Fibroblast of the aortic adventitia (primary cell): Measurements from ENCODE around the gene PDGFA. TPM values are rescaled to one million over a fixed set of nuclear protein-coding genes. Genes with fewer than 3 reads are reported as not detected.

Source experiments
- DNase-seq: peaks from one replicate; pipeline ENCODE4 v3.0.0-alpha.2; 2010; ENCODE audit warnings: low read depth
- H3K4me3 ChIP-seq: 2 replicates; pipeline ENCODE4 v1.5.1; 2011; ENCODE audit warnings: low read depth, mild to moderate bottlenecking, control low read depth, low read length, moderate library complexity
- total RNA-seq: library from RNA; depleted of rRNA; stranded (reverse); fragments of >200 nt; gene quantifications from 2 replicates; pipeline ENCODE4 v1.2.3, GENCODE V29; 2012; ENCODE audit warnings: low replicate concordance
- TF ChIP-seq, protein P1 (sequence below): IDR thresholded peaks from 2 replicates; pipeline ENCODE4 v1.5.1; 2011; ENCODE audit warnings: mild to moderate bottlenecking, low read length, control low read depth, inconsistent platforms; ENCODE audit not compliant: insufficient read depth

Gene PDGFA
- total RNA-seq, 1 donor, result 4.1 TPM

DNA sequence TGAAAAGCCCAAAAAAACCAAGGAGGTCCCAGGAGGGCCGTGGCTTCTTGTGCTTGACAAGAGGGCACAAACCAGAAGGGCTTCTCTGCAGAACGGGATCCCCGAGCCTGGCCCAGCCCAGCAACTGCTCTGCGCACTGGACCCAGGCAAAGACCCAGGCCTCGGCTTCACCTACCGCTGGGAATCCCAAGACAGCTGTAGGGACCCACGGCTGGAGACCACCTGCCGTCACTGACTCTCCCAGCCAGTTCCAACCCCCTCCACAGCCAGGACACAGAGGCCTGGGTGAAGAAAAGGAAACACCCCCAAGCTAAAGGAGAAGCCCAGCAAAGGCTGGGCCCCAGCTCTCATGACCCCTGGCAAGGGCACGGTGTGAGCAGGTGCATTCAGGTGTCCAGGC lies 24.3 kb downstream of the PDGFA start:
- TF ChIP-seq, protein P1, sequence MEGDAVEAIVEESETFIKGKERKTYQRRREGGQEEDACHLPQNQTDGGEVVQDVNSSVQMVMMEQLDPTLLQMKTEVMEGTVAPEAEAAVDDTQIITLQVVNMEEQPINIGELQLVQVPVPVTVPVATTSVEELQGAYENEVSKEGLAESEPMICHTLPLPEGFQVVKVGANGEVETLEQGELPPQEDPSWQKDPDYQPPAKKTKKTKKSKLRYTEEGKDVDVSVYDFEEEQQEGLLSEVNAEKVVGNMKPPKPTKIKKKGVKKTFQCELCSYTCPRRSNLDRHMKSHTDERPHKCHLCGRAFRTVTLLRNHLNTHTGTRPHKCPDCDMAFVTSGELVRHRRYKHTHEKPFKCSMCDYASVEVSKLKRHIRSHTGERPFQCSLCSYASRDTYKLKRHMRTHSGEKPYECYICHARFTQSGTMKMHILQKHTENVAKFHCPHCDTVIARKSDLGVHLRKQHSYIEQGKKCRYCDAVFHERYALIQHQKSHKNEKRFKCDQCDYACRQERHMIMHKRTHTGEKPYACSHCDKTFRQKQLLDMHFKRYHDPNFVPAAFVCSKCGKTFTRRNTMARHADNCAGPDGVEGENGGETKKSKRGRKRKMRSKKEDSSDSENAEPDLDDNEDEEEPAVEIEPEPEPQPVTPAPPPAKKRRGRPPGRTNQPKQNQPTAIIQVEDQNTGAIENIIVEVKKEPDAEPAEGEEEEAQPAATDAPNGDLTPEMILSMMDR, result no peak
- no peak for DNase-seq

DNA sequence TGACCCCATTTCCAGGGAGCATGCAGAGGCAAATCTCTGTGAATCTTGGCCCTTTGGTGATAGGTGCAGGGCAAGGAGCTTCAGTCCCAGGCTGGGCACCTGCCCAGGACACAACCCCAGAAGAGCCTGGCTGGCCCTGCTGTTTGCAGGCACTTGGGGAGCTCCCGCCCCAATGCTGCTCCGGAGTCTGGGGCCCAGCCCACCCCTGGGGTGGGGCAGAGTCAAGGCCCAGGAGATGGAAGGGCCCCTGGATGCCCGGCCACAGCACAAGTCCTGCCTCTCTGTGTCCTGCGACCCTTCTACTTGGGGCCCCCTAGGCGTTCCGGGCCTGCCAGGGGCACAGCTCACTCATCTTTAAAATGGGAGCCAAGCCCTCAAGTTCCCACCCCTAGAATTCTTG lies 24.7 kb downstream of the PDGFA start:
- TF ChIP-seq, protein P1, result no peak
- H3K4me3 ChIP-seq, result no peak overlapping the region
- no peak for DNase-seq

More for the DNA sequence above, 24.3 kb downstream of the PDGFA start:
- no peak overlapping the region for H3K4me3 ChIP-seq

DNA sequence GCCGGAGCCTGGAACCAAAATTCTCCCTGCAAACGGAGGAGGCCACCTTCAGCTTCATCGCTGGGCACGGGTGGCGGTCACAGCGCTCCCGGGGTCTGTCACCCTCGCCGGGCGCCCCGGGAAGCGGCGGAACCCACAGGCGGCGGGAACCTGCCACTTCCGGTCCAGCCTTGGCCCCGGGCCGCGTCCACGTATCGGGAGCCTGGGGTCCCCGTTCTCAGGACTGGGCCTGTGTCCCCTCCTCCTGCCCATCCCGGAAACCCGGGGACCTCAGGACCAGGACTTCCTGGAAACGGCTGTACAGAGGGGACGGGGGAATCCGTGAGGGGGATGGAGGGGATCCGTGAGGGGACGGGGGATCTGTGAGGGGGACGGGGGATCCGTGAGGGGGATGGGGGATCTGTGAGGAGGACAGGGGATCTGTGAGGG lies 25.4 kb downstream of the PDGFA start:
- H3K4me3 ChIP-seq, result no peak overlapping the region
- TF ChIP-seq, protein P1, result no peak
- no peak for DNase-seq

DNA sequence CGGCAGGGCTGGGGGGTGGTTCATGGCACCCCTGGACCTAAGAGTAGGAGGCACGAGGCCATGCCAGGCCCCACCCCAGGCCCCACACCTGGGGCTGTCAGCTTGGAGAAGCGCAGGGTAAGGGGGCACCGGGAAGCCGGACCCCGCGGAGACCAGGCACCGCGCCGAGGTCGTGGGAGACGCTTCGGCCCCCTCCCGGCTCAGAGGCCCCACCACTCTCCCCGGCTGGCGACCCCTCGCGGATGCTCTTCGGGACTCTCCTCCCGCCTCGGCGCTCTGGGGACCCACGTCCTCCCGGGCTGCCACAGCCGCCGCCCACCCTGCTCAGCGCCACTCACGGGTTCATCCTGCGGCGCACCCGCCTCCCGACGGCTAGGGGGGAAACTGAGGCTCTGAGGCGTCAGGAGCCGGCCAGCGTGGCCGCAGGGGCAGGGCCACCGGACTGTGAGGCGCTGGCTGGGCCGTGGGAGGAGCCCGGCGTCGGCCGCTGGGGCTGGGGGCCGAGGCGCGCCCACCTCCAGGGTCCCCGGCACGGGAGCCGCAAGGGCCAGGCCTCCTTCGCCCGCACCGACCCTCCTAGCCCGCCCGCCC lies 25.9 kb downstream of the PDGFA start:
- DNase-seq, result no peak
- TF ChIP-seq, protein P1, result no peak
- no peak overlapping the region for H3K4me3 ChIP-seq

DNA sequence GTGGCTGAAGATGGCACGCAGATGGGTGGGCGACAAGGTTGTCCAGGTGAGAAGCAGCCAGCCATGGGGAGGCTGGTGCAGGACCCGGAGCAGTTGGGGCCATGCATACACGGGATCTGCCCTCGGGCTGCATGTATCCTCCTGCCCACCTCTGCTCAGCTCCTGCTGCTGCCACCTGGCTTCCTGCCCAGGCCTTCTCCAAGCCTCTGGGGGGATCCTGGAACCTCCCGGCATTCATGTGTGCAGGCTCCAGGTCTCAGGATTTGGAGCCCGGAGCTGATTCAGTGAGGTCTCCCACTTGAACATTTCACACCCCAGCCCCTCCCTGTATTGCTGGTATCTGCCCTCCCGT lies 27.0 kb downstream of the PDGFA start:
- no peak for DNase-seq
- H3K4me3 ChIP-seq, result no peak overlapping the region
- TF ChIP-seq, protein P1, result no peak

DNA sequence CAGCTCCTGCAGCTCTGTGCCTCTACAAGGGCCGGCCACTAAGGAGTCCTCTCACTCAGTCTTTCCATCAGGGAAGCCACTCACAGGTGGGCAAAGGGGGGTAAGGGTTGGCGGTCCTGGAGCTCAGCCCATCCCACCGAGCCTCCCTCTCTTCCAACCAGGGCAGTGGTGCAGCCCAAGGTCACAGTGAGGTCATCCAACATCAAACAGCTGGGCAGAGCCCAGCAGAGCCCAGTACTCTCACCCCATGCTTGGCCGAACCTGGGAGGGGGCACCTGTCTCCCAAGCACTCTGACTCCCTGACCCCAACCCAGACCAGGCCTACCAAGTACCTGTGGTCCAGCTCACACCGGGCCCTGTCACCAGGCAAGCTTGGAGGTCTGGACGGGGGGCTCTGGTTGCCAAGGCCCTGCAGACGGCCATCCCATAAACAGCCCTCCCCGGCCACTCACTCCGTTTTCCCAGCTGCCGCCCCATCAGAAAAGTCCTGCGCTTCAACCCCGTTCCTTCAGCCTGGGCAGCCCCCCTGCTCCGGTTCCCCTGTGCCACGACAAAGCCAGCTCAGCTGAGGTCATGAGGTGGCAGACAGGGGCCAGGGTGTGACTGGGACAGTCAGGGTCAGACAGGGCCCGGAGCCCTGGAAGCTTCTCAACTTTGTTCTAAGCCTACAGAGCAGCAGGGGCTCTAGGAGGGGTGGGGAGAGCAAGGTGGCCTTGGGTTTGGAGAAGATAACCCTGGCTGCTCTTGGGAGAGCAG lies 27.5 kb downstream of the PDGFA start:
- H3K4me3 ChIP-seq, result no peak overlapping the region
- TF ChIP-seq, protein P1, result no peak
- DNase-seq, result no peak
